Stimulated activated CD4-positive, alpha-beta T cell treated with anti-CD3 and anti-CD28 coated beads, Interleukin-15, amount 100 ng/mL, for 24 hours (primary cell): ENCODE data around the gene HRH1.
A peak's percentile ranks its signal among the peaks of the same experiment; 100 is the strongest.
"Not testable (repeated sequence)": the region's sequence is repeated elsewhere in the genome, so short reads cannot be mapped to it uniquely, and the experiment has no call there.

ENCODE experiments used
- DNase-seq: peaks from one replicate; pipeline ENCODE4 v3.0.0-alpha.2; 2020

The HRH1 gene

DNA sequence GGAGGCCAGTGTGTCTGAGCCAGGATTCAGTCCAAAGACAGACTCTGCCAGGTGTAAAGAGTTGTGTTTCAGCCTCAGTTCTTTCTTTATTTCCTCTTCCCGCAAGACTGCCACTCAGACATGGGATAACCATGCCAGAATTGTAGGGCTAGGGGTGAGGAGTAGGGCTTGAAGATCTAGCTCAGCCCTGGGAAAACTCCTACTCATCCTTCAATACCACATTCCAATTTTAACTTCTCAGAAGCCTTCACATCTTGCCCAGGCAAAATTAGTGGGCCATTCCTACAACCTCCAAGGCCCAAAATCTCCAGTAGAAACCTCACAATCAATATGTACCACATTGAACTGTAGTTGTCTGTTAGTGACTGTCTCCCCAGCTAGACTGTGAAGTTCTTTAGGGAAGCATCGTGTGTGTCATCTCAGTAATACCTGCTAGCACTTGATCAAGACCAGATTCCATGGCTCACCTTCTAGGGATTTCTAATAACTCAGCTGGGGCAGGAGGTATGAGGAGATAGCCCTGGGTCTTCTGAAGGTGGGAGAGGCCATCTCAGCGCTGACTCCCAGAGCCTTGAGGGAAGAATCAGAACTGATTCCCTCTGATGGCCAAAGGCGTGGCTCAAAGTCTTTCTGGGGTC, 19.7 kb downstream of the HRH1 start:
- DNase-seq: no peak

DNA sequence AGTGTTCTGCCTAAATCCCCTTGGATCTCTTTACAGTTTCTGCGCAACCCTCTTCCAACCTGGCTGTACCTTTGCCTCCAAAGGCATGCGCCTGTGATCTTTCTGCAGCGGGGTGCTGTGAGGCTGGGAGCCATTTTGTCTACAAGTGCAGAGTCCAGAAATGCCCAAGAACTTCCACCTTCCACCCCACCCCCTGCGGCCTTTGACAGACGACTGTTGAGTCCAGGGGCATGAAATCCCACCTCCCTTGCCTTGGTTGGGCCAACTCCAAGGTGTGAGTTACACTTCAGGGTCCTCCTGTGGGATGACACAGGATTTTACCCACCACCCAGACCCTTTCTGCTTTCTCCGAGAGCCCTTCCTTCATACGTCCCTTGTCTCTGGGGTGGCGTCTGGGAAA, 24.1 kb downstream of the HRH1 start:
- DNase-seq: no peak

DNA sequence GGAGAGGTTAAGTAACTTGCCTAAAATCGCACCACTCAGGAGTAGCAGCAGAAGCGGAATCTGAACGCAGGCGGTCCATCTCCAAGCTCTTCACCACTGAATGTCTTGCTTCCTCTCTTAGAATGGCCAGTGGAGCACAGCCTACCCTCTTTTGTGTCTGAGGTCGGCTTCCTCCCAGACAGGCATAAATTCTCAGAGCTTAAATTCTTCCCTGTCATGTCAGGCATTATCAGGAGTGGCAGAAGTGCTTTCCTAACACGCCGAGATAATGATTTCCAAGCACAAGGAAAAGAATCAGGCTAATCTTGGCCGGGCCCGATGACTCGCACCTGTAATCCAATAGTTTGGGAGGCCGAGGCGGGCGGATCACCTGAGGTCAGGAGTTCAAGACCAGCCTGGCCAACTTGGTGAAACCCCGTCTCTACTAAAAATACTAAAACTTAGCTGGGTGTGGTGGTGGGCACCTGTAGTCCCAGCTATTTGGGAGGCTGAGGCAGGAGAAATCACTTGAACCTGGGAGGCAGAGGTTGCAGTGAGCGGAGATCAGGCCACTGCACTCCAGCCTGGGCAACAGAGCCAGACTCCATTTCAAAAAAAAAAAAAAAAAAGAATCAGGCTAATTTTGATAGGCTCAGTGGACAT, 30.2 kb downstream of the HRH1 start:
- DNase-seq: not testable (repeated sequence)

DNA sequence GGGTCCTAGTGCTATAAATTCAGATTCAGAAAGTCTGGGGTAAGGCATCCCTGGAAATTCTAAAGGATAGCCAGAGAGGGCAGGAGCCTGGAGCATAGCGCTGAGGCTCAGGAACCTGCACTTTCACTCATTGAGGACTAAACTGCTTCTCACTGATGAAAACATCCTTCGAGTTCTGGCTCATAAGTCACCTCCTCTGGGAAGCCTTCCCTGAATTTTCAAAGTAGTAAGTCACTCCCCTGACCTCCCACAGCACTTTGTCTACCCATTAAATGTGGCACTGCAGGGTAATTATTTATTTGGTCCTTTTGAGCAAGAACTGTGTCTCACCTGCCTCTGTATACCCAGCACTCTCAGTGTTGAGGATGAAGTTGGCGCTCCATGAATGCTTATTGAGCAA, 30.9 kb downstream of the HRH1 start:
- DNase-seq: no peak

DNA sequence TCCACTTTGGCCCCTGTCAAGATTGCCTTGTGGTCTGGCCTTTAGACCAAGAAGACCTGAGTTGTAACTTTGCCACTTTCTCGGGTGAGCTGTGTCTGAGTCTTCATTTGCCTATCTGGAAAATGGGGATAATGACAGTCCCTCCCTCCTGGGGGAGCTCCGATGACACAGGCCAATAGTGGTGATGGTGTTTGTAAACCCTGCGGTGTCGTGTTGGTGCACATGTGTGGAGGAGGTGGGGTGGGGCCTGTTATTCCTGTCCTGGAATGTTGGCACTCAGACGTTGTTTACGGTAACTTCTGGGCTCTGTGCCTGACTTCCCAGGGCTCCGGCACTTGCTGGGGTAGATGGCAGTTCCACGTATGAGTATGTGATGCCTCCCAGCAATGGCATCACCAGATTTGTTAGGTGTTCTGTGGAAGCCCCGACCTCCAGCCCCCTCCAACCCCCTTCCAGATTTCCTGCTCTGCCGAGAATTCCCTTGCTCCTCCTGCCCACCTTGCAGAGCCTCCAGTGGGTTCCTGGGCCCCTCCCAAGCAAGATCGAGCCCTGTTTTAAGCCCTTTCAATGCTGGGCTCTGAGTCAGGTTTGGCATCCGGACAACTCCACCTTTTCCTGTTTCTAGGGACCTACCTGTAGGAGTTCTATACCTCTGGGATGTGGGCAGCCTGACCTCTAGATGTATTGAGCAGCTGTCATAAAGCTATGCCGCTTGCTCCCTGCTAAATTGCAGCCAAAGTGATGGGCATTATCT, 31.4 kb downstream of the HRH1 start:
- no peak for DNase-seq

DNA sequence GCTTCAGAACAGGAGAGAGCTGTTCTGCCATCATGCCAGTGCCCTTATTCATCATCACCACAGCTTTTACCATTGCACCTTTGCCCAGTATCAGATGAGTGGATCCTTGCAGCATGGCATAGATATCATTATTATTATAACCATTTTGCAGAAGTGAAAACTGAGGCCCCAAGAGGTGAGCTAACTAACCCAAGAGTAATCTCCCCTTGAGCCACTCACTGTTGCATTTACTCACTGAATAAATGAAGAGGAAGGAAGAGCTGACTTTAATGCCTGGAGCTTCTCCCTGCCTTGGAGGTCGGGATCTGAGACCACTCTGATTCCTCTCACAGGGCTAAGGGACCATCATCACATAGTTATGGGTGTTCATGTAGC, 32.0 kb downstream of the HRH1 start:
- no peak for DNase-seq

DNA sequence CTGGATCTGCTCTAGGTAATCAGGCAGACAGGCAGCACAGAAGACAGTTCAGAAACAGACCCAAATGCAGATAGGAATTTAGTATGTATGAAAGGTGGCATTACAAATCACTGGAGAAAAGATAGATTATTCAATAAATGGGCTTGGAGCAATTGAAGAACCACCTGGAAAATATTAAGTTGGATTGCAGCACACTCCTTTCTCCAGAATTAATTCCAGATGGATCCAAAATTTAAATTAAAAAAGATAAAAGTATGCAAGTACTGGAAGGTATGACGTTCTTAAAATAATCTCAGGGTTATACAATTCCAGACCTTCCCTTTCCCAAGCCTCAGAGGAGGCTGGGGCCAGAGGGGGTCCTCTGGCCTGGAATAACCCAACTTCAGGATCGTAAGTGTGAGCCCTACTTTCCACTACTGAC, 32.5 kb downstream of the HRH1 start:
- DNase-seq: no peak

DNA sequence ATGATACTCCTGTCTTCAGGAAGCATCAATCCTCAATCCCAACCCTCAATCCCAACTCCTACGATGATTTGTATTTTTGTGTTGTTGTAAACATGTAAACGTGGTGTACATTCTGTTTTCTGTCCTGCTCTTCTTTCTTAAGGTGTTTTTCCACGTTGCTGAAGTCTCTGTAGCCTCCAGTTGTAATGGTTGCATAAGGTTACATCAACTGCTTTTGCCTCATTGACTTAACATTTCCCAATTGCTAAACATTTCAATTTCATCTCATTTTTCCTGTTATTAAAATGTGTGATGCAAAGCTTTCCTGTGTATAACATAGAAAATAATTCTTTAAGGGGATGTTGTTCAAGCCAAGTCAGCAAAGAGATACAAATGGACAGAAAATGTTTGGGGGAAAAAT, 33.4 kb downstream of the HRH1 start:
- DNase-seq: no peak

DNA sequence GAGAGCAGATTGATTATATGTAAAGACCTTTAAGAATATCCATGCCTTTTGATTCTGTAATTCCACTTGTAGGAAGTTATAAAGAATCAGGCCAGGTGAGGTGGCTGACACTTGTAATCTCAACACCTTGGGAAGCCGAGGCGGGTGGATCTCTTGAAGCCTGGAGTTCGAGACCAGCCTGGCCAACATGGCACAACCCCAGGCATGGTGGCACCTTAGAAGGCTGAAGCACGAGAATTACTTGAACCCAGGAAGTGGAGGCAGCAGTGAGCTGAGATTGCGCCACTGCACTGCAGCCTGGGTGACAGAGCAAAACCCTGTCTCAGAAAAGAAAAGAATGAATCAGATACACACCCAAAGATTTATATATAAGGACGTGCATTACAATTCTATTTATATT, 33.9 kb downstream of the HRH1 start:
- no peak for DNase-seq

DNA sequence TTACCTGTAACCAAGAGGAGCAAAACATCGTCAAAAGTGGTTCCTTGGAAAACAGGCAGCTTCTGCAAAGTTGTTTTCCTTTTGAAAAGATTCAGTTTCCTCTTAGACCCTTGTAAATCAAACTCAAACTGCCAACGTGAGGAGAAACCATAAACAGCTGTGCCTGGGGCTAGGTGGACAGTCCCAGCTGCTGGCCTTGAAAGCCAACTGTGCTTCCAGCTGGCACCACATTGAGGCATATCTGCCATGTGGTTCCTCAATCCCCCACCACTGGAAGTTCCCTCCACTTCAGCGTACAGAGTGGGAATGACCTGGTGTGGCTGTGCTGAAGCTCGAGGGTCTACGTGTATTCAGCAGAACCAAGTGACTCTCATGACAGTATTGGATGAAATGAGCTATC, 40.9 kb downstream of the HRH1 start:
- DNase-seq: no peak

DNA sequence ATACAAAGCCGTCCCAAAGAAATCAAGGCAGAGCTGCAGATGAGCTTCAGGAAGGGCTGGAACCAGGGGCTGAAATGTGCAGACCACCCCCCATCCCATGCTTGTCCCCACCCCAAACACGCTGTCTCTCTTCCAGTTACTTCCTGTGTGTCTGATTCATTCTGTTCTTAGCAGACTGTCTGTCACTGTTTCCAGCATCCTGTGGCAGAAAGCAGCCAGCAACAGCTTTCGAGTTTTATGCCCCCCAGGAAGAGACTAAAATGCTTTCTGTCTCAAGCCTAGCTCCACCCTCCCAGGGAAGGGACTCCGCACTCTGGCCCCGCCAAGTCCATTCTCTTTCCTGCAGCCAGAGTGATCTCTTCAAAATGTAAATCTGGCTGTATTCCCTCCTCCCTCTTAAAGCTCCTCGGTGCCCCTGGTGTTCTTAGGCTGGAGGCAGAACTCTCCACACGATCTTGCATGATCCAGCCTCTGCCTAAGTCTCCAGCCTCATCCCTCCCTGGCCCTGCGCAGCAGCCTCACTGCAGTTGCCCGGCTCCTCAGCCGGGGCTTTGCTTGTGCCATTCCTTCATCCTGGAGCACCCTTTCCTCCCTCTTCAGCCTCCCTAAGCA, 41.5 kb downstream of the HRH1 start:
- DNase-seq: peak; percentile 41

DNA sequence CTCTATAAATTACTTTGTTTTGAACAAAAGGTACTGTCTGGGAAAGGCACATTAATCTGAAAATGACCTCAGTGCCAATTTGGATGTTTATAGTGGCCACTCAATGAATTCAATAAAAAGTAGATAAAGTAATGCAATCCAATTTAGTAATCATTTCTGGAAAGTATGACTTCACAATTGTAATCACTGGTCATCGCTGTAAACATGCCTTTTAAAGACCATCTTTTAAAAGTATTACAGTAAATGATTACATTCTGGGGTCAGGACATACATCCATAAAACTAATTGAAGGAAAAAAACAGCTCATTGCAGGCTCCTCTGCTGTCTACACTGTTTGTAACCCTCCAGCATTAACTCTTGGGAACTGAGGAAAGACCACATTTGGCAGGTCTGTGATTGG, 43.2 kb downstream of the HRH1 start:
- DNase-seq: no peak

DNA sequence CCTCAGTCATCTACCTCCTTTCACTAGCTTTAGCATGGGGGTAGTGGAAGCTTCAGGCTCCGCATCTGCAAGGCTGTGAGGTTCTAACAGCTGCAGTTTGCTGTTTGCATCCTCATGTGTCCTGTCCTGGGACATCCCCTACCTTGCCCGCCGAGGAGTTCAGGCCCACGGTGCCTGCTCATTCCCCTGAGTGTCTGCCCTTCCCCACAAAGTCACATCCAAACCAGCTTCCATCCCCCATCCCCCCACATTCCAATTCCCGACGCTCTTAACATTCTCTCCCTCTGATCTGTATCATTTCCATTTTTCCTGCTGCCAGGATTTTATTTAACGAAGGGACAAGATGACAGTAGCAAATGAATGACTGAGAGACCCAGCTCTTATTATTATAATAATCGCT, 43.8 kb downstream of the HRH1 start:
- no peak for DNase-seq

DNA sequence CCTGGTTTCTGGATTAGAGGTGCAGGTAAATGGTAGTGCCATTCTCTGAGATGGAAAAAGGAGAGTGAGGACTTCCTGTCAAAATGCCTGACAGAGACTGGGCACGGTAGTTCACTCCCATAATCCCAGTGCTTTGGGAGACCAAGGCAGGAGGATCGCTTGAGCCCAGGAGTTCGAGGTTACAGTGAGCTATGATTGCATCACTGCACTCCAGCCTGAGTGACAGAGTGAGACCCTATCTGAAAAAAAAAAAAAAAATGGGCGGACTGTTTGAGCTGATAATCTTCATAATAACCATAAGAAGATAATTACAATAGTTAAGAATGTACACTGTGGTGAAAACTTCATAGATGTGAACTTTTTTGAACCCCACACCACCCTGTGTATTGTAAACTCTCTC, 44.2 kb downstream of the HRH1 start:
- no peak for DNase-seq

DNA sequence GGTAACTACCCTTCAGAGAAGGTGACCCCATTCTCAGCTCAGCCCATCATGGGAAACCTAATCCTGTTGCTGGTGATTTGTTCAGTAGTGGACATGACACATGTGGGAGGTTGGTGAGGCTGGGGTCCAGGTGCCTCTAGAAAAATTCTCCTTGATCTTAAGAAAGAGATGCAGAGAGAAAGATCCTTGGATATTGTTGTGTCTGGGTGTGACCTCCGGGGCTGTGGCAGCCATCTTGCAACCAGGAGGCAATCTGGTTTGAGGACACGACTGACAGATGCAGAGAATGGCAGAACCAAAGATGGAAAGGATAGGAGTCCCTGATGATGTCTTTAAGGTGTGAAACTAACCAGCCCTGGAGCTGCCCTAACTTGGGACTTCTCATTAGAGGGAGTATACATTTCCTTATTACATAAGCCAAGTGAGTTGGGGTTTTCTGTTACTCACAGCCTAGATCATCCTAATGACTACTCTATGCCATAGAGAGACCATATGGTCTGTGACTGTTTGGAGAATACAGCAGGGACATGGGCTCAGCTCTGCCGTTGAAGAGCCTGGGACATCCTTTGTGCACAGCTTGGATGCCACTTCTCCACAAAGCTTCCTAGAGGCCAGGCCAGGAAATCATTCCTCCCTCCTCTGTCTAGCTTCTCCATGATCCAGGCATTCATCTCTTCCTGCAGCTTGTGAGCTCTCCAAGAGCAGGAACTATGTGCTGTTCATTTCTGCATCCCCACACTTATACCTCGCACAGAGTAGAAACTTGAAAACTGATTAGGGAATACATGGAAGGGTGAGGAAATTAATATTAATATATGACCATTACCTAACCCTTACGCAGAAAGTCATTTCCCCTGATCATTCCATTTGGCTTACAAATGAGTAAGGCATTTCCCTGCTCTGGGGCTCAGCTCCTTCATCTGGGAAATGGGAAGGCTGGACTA, 45.9 kb downstream of the HRH1 start:
- DNase-seq: no peak

DNA sequence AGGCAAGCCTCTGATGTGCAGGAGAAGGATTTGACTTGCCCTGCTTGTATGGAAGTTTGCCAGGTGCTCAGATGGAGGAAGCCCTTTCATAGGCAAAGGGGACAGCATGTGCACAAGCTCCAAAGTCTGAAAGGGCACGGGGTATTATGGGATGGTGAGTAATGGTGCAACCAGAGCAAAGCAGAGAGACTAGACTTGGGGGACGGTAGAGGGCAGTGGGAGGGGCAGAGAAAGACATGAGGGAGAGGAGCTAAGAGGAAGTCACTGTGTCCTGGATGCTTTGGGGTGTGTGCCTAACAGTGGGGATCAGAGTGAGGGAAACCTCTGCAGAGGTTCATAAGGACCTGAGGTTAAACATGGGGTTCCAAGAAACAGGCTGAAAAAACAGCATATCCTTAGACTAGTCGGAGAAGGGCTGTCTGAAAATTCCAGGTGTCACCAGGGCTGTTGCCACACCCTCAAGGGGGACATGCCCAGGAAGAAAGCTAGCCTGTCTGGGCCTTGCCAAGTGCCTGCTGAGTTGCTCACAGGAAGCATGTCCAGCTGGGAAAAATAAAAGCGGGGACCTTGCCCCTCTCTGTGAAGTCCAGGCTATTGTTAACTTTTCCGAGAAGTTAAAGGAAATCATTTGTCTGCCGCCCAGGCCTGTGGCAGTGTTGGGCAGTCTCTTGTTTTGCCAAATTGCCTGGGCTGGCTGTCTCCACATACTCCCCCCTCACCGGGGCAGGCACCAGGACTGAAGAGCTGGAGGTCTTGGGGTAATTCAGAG, 47.1 kb downstream of the HRH1 start:
- no peak for DNase-seq

DNA sequence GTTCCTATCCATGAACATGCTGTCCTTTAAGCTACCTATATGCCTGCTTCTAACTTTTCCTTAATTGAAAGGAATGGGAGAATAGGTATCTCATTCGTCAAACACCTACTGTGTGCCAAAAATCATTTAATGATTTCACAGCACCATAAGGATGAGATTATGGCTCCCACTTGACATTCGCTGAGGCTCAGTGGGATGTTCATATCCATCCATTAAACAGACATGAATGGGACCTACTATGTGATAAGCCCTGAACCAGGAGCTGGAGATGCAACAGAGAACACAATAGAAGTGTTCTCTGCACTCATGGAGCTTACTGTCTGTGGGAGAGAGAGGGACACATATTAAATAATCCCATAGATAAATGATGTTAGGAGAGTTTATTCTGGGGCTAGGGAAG, 49.7 kb downstream of the HRH1 start:
- DNase-seq: no peak

DNA sequence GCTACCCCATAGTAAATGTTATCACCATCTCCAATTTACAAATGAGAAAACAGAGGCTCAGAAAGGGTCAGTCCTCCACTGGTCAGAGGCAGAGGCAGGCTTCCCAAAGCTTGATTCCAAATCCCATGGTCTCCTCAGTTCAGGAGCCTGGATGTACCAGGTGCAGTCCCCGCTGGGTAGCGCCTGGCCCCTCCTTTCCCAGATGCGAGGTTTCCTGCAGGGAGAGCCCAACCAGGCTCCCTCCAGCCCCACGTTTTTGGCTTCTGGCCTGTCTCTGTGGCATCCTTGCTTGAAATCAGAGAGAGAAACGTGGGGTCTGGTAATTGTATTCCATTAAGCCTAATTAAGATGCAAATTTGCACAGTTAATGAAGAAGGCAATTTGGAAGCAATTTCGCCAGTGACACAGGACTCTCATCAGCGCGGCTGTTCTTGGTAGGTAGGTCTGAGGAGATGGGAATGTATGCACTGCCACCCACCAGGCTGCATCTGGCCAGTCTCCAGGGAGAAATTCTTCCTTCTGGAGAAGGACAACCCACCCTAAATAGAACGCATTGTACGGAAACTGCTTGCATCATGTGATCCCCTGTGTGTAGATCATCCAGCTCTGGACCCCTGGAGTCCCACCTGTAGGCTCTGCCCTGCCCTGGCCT, 50.5 kb downstream of the HRH1 start:
- DNase-seq: no peak

DNA sequence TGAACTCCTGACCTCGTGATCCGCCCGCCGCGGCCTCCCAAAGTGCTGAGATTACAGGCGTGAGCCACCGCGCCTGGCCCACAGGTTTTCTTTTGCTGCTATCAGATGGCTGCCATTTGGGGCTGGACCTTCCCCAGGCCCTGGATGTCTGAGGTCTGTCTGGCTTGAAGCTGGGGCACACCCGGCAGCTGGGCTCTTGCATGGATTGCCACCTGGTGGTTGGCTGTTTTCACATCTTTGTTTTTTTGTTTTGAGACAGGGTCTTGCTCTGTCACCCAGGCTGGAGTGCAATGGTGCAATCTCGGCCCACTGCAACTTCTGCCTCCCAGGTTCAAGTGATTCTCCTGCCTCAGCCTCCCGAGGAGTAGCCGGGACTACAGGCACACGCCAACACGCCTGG, 51.6 kb downstream of the HRH1 start:
- not testable (repeated sequence) for DNase-seq

DNA sequence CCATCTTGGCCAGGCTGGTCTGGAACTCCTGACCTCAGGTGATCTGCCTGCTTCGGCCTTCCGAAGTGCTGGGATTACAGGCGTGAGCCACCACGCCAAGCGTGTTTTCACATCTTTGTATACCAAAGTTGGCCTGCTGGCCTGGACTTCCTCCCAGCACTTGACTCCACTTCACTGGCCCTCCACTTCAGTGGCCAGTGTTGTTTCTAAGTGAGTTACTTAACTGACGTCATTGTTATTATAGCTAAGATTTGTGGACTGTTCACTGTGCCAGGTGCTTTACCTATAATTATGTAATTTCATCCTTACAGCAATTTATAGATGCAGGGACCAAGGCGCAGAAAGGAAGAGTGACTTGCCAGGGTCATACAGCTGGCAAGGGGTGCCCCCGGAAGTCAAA, 52.0 kb downstream of the HRH1 start:
- DNase-seq: no peak

DNA sequence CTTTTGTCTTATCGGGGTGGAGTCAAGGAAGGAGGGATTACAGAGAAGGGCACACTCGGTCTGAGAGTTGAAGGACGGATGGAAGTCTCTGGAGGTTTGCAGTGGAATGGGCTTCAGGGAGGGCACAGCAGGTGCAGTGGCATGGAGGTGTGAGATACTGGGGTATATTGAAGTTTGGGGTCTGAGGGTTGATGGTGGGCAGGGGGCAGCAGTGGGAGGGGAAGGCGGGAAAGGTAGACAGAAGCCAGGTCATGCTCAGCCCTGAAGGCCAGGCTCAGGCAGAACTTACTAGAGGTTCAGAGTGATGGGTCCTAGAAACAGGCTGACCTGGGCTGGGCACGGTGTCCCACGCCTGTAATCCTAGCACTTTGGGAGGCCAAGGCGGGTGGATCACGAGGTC, 52.7 kb downstream of the HRH1 start:
- no peak for DNase-seq
